Keratinocyte (primary cell): ENCODE measurements around the gene FGGY. TPM values are rescaled to one million over a fixed set of nuclear protein-coding genes. Genes with fewer than 3 reads are reported as not detected.
A peak's percentile ranks its signal among the peaks of the same experiment; 100 is the strongest.

Experiments
- DNase-seq: peaks from one replicate; pipeline ENCODE4 v3.0.0-alpha.2; 2011; ENCODE audit warnings: low read depth, missing footprints, low spot score
- FAIRE-seq: peaks from 2 replicates; lab custom pipeline; 2011; peaks lifted over from hg19 to GRCh38; lab: Jason Lieb, UNC
- H2AFZ ChIP-seq: 2 replicates; pipeline ENCODE4 v1.6.0; 2012; ENCODE audit warnings: low read length, control low read depth, inconsistent platforms; ENCODE audit not compliant: control insufficient read depth
- H3K27ac ChIP-seq: 2 replicates; pipeline ENCODE4 v1.5.1; 2011; ENCODE audit warnings: low read length; ENCODE audit not compliant: control insufficient read depth, insufficient read depth
- H3K27me3 ChIP-seq: 3 replicates; pipeline ENCODE4 v1.6.0; 2011; ENCODE audit warnings: low read length; ENCODE audit not compliant: control insufficient read depth, insufficient read depth; ENCODE audit errors: extremely low read depth
- H3K36me3 ChIP-seq, 2 experiments: 2 replicates in 1 of 2; 3 replicates in 1 of 2; pipeline ENCODE4 v1.5.1; 2011; ENCODE audit warnings: low read length in 2 of 2, mild to moderate bottlenecking in 1 of 2; ENCODE audit not compliant: control insufficient read depth in 2 of 2, insufficient read depth in 2 of 2; ENCODE audit errors: extremely low read depth in 1 of 2
- H3K4me1 ChIP-seq: 3 replicates; pipeline ENCODE4 v1.5.1; 2011; ENCODE audit warnings: low read length; ENCODE audit not compliant: control insufficient read depth, insufficient read depth; ENCODE audit errors: extremely low read depth
- H3K4me2 ChIP-seq: 3 replicates; pipeline ENCODE4 v1.6.0; 2011; ENCODE audit warnings: low read depth, low read length; ENCODE audit not compliant: control insufficient read depth, insufficient read depth; ENCODE audit errors: extremely low read depth
- H3K4me3 ChIP-seq, 3 experiments: fragments of 200-600 bp in 1 of 3; sonication (generic) in 1 of 3; 2 replicates in 2 of 3; 3 replicates in 1 of 3; pipeline ENCODE4 v1.5.1; 2011 to 2016; ENCODE audit warnings: low read length in 3 of 3, mild to moderate bottlenecking in 3 of 3, control low read depth in 2 of 3, inconsistent platforms in 1 of 3, low read depth in 1 of 3, mixed read lengths in 1 of 3, mixed run types in 1 of 3, moderate library complexity in 1 of 3; ENCODE audit not compliant: control insufficient read depth in 2 of 3, insufficient read depth in 2 of 3; ENCODE audit errors: extremely low read depth in 1 of 3
- H3K79me2 ChIP-seq: 2 replicates; pipeline ENCODE4 v1.6.0; 2012; ENCODE audit warnings: low read length; ENCODE audit not compliant: control insufficient read depth, insufficient read depth
- H3K9ac ChIP-seq: 3 replicates; pipeline ENCODE4 v1.6.0; 2011; ENCODE audit warnings: low read length; ENCODE audit not compliant: control insufficient read depth, insufficient read depth; ENCODE audit errors: extremely low read depth
- H3K9me1 ChIP-seq: 3 replicates; pipeline ENCODE4 v1.6.0; 2011; ENCODE audit warnings: low read length; ENCODE audit not compliant: control insufficient read depth, insufficient read depth; ENCODE audit errors: extremely low read depth
- H3K9me3 ChIP-seq: 2 replicates; pipeline ENCODE4 v1.5.1; 2012; ENCODE audit warnings: low read depth, low read length; ENCODE audit not compliant: control insufficient read depth
- H4K20me1 ChIP-seq: 3 replicates; pipeline ENCODE4 v1.6.0; 2011; ENCODE audit warnings: low read length; ENCODE audit not compliant: control insufficient read depth, insufficient read depth; ENCODE audit errors: extremely low read depth
- EZH2 ChIP-seq: IDR thresholded peaks from one replicate; pipeline ENCODE4 v1.6.1; 2012; ENCODE audit warnings: inconsistent platforms, mild to moderate bottlenecking, low read length, moderate library complexity
- dilution Hi-C: fragments of 300-500 bp; cut with MboI; formaldehyde crosslinking; loops from one replicate; pipeline ENCODE4 v1.7.0; 2020; ENCODE audit warnings: low sequenced_read_pairs; ENCODE audit not compliant: extremely low pct_ligation_motif_present
- polyA plus RNA-seq, 5 experiments: library from polyadenylated mRNA; depleted of rRNA in 3 of 5; stranded (reverse) in 3 of 5; stranded (forward) in 1 of 5; unstranded in 1 of 5; fragments of >200 nt; gene quantifications; 1 replicate in 1 of 5; 2 replicates in 3 of 5; 3 replicates in 1 of 5; pipeline versions ENCODE4 v1.2.1 to v1.2.3, GENCODE V29; 2011 to 2012; ENCODE audit warnings: missing spikeins in 2 of 5, low read depth in 1 of 5, low replicate concordance in 1 of 5
- TF ChIP-seq, protein P1 (sequence below), 3 experiments: IDR thresholded peaks in 1 of 3; conservative IDR thresholded peaks in 1 of 3; optimal IDR thresholded peaks in 1 of 3; 2 replicates in 2 of 3; 3 replicates in 1 of 3; pipeline versions ENCODE3 to v1.5.1; 2011; ENCODE audit warnings: low read length in 3 of 3, mild to moderate bottlenecking in 3 of 3, moderate library complexity in 2 of 3, control low read depth in 1 of 3, inconsistent platforms in 1 of 3; ENCODE audit not compliant: insufficient read depth in 2 of 3; ENCODE audit errors: extremely low read depth in 1 of 3

Gene FGGY
- polyA plus RNA-seq, 1 donor (not counting 4 experiments of a cell fraction or from before 2014, with no cell fraction given): 16.6 TPM

DNA sequence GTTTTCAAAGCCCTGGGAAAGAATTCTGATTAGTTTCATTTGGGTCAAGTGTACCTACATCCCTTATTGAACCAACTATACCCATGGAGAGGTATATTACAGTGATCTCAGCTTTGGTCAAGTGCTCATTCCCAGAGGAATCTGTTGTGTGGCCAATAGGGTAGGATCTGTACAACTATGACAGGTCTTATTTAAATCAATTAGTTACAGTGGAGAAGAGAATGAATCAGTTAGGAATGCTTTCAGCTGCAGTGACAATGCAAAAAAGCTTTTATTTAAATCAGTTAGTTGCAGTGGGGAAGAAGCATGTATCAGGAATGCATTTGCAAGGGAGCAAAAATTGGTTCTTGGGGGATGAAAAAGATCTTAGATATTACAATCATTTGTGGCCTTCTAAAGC is 119.0 kb downstream of the FGGY start:
- no peak for FAIRE-seq
- Histone ChIP-seq H2AFZ (no peak overlapping the region), H3K4me1 (no peaks in the 10 kb centered on the region), H3K36me3 (no peaks in the 10 kb centered on the region), H3K9me3 (no peaks in the 10 kb centered on the region), H3K79me2 (no peaks in the 10 kb centered on the region), H3K27ac (no peak overlapping the region), H3K4me2 (no peak overlapping the region), H4K20me1 (no peaks in the 10 kb centered on the region), H3K4me3 (no peak overlapping the region), H3K9ac (no peak overlapping the region), H3K27me3 (no peaks in the 10 kb centered on the region), H3K9me1 (no peaks in the 10 kb centered on the region)
- no peak for DNase-seq
- no peak for TF ChIP-seq EZH2
- TF ChIP-seq, protein P1, sequence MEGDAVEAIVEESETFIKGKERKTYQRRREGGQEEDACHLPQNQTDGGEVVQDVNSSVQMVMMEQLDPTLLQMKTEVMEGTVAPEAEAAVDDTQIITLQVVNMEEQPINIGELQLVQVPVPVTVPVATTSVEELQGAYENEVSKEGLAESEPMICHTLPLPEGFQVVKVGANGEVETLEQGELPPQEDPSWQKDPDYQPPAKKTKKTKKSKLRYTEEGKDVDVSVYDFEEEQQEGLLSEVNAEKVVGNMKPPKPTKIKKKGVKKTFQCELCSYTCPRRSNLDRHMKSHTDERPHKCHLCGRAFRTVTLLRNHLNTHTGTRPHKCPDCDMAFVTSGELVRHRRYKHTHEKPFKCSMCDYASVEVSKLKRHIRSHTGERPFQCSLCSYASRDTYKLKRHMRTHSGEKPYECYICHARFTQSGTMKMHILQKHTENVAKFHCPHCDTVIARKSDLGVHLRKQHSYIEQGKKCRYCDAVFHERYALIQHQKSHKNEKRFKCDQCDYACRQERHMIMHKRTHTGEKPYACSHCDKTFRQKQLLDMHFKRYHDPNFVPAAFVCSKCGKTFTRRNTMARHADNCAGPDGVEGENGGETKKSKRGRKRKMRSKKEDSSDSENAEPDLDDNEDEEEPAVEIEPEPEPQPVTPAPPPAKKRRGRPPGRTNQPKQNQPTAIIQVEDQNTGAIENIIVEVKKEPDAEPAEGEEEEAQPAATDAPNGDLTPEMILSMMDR (optimal IDR thresholded peaks at IDR 0.05 in 1 of 3, IDR thresholded peaks at IDR 0.05 in 1 of 3, conservative IDR thresholded peaks at IDR 0.05 in 1 of 3; ENCODE audit: extremely low read depth in 1 of 3, insufficient read depth in 2 of 3, low read length in 3 of 3): no peak
- dilution Hi-C loops: no loop called here

DNA sequence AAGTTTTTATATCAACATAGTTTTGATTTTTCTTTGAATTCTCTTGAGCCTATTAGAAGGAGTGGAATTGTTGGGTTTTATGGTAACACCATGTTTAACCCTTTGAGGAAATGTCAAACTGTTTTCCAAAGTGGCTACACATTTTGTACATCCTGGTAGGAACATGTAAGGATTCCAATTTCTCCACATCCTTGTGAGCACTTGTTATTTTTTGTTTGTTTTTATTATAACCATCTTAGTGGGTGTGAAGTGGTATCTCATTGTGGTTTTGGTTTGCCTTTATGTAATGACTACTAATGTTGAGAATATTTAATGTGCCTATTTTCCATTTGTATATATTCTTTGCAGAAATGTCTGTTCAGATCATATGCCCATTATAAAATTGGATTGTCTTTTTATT is 120.5 kb downstream of the FGGY start:
- no peak overlapping the region for H2AFZ ChIP-seq
- no peak for DNase-seq
- TF ChIP-seq EZH2: no peak
- TF ChIP-seq, protein P1 (optimal IDR thresholded peaks at IDR 0.05 in 1 of 3, IDR thresholded peaks at IDR 0.05 in 1 of 3, conservative IDR thresholded peaks at IDR 0.05 in 1 of 3; ENCODE audit: extremely low read depth in 1 of 3, insufficient read depth in 2 of 3, low read length in 3 of 3): no peak
- dilution Hi-C loops: no loop called here
- H3K4me1 ChIP-seq: no peaks in the 10 kb centered on the region
- no peaks in the 10 kb centered on the region for H3K9me1 ChIP-seq
- FAIRE-seq: peak; percentile 60
- no peaks in the 10 kb centered on the region for H4K20me1 ChIP-seq
- no peaks in the 10 kb centered on the region for H3K79me2 ChIP-seq
- no peaks in the 10 kb centered on the region for H3K27me3 ChIP-seq
- no peaks in the 10 kb centered on the region for H3K36me3 ChIP-seq
- no peak overlapping the region for H3K27ac ChIP-seq
- H3K4me2 ChIP-seq: no peak overlapping the region
- H3K9me3 ChIP-seq: no peaks in the 10 kb centered on the region
- H3K4me3 ChIP-seq: no peak overlapping the region
- no peak overlapping the region for H3K9ac ChIP-seq
